ENCODE results near the gene PSMD5. TPM values are rescaled to one million over a fixed set of nuclear protein-coding genes. Genes with fewer than 3 reads are reported as not detected.

The PSMD5 gene
- total RNA-seq, 1 donor from 2014 or later: 56.1 TPM

- peaks cover 12% of the 10 kb centered on the region for H3K36me3 Mint-ChIP-seq
- H3K4me1 Mint-ChIP-seq: peaks cover 13% of the 10 kb centered on the region
- DNase-seq (ENCODE audit: low spot score in 2 of 2, unreplicated experiment in 2 of 2): no peak
- peak overlapping the region; percentile 27 for H3K27ac Mint-ChIP-seq
- TF ChIP-seq CTCF (IDR thresholded peaks at IDR 0.05; ENCODE audit: unreplicated experiment): no peak
- peaks cover 4% of the 10 kb centered on the region for H3K9me3 Mint-ChIP-seq
- no peaks in the 10 kb centered on the region for H3K27me3 Mint-ChIP-seq (ENCODE audit: low read depth)
- H3K4me3 Mint-ChIP-seq: no peak overlapping the region
Observed at GRCh38 chr9:120846906-120847305, 4.2 kb upstream of the PSMD5 start.

GRCh38 chr9:120846251-120846889, 3.6 kb upstream of the PSMD5 start:
- Mint-ChIP-seq H3K4me3 (no peak overlapping the region), H3K4me1 (peaks cover 19% of the 10 kb centered on the region), H3K27me3 (ENCODE audit: low read depth) (no peaks in the 10 kb centered on the region), H3K9me3 (peaks cover 8% of the 10 kb centered on the region), H3K36me3 (peaks cover 18% of the 10 kb centered on the region), H3K27ac (no peak overlapping the region)
- no peak for TF ChIP-seq CTCF (IDR thresholded peaks at IDR 0.05; ENCODE audit: unreplicated experiment)
- DNase-seq (ENCODE audit: low spot score in 2 of 2, unreplicated experiment in 2 of 2): no peak

GRCh38 chr9:120845255-120845654, 2.5 kb upstream of the PSMD5 start:
- peaks cover 8% of the 10 kb centered on the region for H3K9me3 Mint-ChIP-seq
- peaks cover 19% of the 10 kb centered on the region for H3K4me1 Mint-ChIP-seq
- no peak for TF ChIP-seq CTCF (IDR thresholded peaks at IDR 0.05; ENCODE audit: unreplicated experiment)
- DNase-seq (ENCODE audit: low spot score in 2 of 2, unreplicated experiment in 2 of 2): no peak
- H3K27me3 Mint-ChIP-seq (ENCODE audit: low read depth): no peaks in the 10 kb centered on the region
- peaks cover 18% of the 10 kb centered on the region for H3K36me3 Mint-ChIP-seq
- H3K27ac Mint-ChIP-seq: no peak overlapping the region
- no peak overlapping the region for H3K4me3 Mint-ChIP-seq

- H3K9me3 Mint-ChIP-seq: peaks cover 8% of the 10 kb centered on the region
- no peak for TF ChIP-seq CTCF (IDR thresholded peaks at IDR 0.05; ENCODE audit: unreplicated experiment)
- no peaks in the 10 kb centered on the region for H3K27me3 Mint-ChIP-seq (ENCODE audit: low read depth)
- peaks cover 25% of the 10 kb centered on the region for H3K36me3 Mint-ChIP-seq
- H3K4me1 Mint-ChIP-seq: peaks cover 26% of the 10 kb centered on the region
- peak overlapping the region; percentile 90 for H3K4me3 Mint-ChIP-seq
- peak overlapping the region; percentile 93 for H3K27ac Mint-ChIP-seq
- DNase-seq (ENCODE audit: low spot score in 2 of 2, unreplicated experiment in 2 of 2): no peak
Observed at GRCh38 chr9:120841930-120842684, 615 bp downstream of the PSMD5 start.

- DNase-seq (ENCODE audit: low spot score in 2 of 2, unreplicated experiment in 2 of 2): no peak
- Mint-ChIP-seq H3K27ac (peak overlapping the region; percentile 35), H3K4me1 (peaks cover 24% of the 10 kb centered on the region), H3K4me3 (peak overlapping the region; percentile 15), H3K9me3 (peaks cover 5% of the 10 kb centered on the region), H3K36me3 (peaks cover 25% of the 10 kb centered on the region), H3K27me3 (ENCODE audit: low read depth) (no peaks in the 10 kb centered on the region)
- TF ChIP-seq CTCF (IDR thresholded peaks at IDR 0.05; ENCODE audit: unreplicated experiment): no peak
Observed at GRCh38 chr9:120839146-120839545, 3.6 kb downstream of the PSMD5 start.

All from mesothelial cell of epicardium (in vitro differentiated cells).